Ecto neural progenitor cell (in vitro differentiated cells): Measurements from ENCODE around the gene SRMS.

Source experiments
- DNase-seq: peaks from one replicate; pipeline ENCODE4 v3.0.0-alpha.2; 2018; ENCODE audit warnings: low spot score

Gene SRMS

GRCh38 chr20:63538204-63539091, 9.1 kb downstream of the SRMS start:
- DNase-seq: no peak

- peak; percentile 94 for DNase-seq
Observed at GRCh38 chr20:63537525-63538203, 9.9 kb downstream of the SRMS start.

- DNase-seq: no peak
Observed at GRCh38 chr20:63536997-63537524, 10.5 kb downstream of the SRMS start, which contains the start of gene PTK6. Gene PTK6 (minus strand): TSS chr20:63537376. CDS start chr20:63537314, 62 bp downstream.

GRCh38 chr20:63536241-63536977, 11.1 kb downstream of the SRMS start:
- no peak for DNase-seq

- no peak for DNase-seq
Observed at GRCh38 chr20:63534831-63535651, 12.5 kb downstream of the SRMS start.

GRCh38 chr20:63534427-63534830, 13.1 kb downstream of the SRMS start:
- DNase-seq: no peak

- no peak for DNase-seq
Observed at GRCh38 chr20:63533871-63534393, 13.6 kb downstream of the SRMS start.

GRCh38 chr20:63533388-63533787, 14.2 kb downstream of the SRMS start:
- DNase-seq: no peak

GRCh38 chr20:63532449-63532971, 15.0 kb downstream of the SRMS start:
- no peak for DNase-seq

GRCh38 chr20:63531686-63532448, 15.7 kb downstream of the SRMS start:
- DNase-seq: no peak

- no peak for DNase-seq
Observed at GRCh38 chr20:63530788-63531160, 16.8 kb downstream of the SRMS start.

GRCh38 chr20:63529861-63530787, 17.4 kb downstream of the SRMS start:
- DNase-seq: no peak

GRCh38 chr20:63529180-63529860, 18.2 kb downstream of the SRMS start:
- no peak for DNase-seq

- DNase-seq: no peak
Observed at GRCh38 chr20:63527184-63527583, 20.4 kb downstream of the SRMS start.

GRCh38 chr20:63525971-63526370, 21.6 kb downstream of the SRMS start:
- DNase-seq: no peak

GRCh38 chr20:63525185-63525584, 22.4 kb downstream of the SRMS start:
- DNase-seq: no peak

GRCh38 chr20:63522981-63523611, 24.5 kb downstream of the SRMS start:
- no peak for DNase-seq
